ENCODE results near the gene DCAF6.

The DCAF6 gene

GRCh38 chr1:167957710-167958109 lies 21.2 kb downstream of the DCAF6 start:
- DNase-seq (ENCODE audit: low spot score): no peak

DNA sequence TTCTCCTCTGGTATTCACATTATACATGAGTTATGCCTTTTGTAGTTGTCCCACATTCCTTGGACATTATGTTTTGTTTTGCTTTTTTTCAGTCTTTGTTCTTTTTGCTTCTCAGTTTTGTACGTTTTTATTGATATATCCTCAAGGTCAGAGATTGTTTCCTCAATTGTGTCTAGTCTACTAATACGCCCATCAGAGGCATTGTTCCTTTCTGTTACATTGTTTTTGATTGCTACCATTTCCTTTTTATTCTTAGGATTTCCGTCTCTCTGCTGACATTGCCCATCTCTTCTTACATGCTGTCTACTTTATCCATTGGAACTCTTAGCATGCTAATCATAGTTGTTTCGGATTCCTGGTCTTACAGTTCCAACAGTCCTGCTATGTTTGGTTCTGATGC lies 28.2 kb downstream of the DCAF6 start:
- no peak for DNase-seq (ENCODE audit: low spot score)

DNA sequence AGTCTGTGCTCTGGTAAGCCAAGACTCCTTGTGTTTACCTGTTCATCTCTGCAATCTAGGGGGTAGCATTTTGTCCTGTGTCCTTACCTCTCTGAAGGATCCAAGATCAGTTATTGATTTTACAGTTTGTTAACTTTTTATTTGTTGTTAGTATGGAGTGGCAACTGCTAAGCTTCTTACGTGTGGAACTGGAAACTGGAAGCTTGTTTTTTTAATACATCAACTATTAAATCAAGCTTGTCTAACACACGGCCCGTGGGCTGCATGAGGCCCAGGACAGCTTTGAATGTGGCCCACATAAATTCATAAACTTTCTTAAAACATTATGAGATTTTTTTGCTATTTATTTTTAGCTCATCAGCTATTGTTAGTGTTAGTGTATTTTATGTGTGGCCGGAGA lies 29.6 kb downstream of the DCAF6 start:
- DNase-seq (ENCODE audit: low spot score): no peak

DNA sequence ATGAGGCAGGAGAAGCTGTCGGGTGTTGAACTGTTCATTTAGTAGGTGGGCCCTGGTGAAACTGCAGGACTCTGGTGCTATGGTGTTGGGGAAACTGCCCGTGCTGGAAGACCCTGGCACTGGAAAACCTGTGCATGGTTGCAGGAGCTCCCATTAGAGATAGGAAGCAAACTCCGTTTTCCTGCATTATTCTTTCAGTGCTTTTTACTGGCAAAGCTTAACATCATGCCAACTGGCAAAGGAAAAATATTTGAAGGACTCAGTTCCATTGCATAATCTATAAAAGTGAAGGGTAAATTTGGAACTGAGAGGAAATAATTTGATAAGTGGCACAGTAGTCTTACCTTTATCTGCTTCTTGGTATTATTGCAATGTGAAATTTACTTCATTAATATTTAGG lies 32.1 kb downstream of the DCAF6 start:
- DNase-seq (ENCODE audit: low spot score): no peak

- DNase-seq (ENCODE audit: low spot score): no peak
These were observed 37.3 kb downstream of the DCAF6 start for GRCh38 chr1:167973832-167974231.

DNA sequence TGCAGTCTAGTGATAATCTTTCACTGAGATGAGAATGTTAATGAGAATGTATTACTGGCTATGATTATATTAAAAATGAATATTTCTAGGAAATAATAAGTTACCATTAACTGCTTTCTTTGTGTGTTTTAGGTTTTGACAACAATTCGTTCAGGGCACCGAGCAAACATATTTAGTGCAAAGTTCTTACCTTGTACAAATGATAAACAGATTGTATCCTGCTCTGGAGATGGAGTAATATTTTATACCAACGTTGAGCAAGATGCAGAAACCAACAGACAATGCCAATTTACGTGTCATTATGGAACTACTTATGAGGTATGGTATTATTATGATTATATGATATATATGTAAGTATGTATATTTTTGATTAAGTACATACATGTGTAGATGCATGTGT lies 38.2 kb downstream of the DCAF6 start:
- DNase-seq (ENCODE audit: low spot score): no peak

GRCh38 chr1:167977245-167977644 lies 40.8 kb downstream of the DCAF6 start:
- DNase-seq (ENCODE audit: low spot score): no peak

DNA sequence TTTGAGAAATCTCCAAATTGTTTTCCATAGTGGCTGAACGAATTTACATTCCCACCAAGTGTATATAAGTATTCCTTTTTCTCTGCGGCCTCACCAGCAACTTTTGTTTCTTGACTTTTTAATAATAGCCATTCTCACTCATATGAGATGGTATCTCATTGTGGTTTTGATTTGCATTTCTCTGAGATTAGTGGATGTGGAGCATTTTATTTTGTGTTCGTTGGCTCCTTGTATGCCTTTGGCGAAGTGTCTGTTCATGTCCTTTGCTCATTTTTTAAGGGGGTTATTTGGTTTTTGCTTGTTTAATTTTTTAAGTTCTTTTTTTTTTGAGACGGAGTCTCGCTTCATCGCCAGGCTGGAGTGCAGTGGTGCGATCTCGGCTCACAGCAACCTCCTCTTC lies 45.5 kb downstream of the DCAF6 start:
- DNase-seq (ENCODE audit: low spot score): no peak

DNA sequence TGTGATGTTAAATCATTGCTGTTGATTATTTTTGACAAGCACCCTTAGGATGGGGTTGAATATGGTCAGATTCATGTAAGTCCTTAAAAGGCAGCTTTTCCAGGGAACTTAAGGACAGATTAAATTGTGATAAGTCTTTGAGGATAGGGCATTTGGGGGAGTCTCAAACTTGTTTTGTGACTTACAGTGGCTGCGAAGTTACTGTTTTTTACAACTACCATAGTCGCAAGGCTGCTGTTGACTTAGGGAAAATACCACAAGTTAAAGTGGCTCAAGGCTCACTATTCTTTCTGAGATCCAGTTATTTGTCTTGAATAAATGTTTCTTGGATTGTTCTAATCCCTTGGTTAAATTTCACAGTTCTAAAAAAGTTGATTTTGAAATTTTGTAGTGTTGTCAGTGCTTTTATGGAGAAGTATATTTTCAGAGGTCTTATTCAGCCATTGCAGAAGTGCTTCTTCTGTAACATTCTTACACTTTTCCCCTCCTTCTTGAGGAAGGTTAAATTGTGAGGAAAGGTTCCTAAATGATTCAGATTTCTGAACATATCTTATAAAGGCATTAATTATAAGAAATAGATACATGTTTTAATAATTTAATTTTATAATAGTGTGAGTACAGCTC lies 47.4 kb downstream of the DCAF6 start:
- DNase-seq (ENCODE audit: low spot score): no peak

DNA sequence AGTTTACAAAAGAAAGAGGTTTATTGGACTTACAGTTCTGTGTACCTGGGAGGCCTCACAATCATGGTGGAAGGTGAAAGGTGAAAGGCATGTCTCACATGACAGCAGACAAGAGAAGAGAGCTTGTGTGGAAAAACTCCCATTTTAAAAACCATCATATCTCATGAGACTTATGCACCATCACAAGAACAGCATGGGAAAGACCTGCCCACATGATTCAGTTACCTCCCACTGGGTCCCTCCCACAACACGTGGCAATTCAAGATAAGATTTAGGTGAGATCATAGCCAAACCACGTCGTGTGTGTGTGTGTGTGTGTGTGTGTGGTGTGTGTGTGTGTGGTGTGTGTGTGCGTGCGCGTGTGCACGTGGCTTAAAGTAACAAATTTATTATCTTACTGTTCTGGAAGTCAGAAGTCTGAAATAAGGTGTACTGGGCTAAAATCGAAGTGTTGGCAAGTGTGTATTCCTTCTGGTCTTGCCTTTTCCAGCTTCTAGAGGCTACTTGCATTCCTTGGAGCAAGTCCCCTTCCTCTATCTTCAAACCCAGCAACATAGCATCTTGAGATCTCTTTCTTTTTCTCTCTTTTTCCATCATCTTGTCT lies 48.5 kb downstream of the DCAF6 start:
- DNase-seq (ENCODE audit: low spot score): no peak

- DNase-seq (ENCODE audit: low spot score): no peak
These were observed 50.7 kb downstream of the DCAF6 start for GRCh38 chr1:167987174-167987573.

- no peak for DNase-seq (ENCODE audit: low spot score)
These were observed 55.1 kb downstream of the DCAF6 start for GRCh38 chr1:167991546-167991945.

- DNase-seq (ENCODE audit: low spot score): no peak
These were observed 57.2 kb downstream of the DCAF6 start for GRCh38 chr1:167993720-167994119.

DNA sequence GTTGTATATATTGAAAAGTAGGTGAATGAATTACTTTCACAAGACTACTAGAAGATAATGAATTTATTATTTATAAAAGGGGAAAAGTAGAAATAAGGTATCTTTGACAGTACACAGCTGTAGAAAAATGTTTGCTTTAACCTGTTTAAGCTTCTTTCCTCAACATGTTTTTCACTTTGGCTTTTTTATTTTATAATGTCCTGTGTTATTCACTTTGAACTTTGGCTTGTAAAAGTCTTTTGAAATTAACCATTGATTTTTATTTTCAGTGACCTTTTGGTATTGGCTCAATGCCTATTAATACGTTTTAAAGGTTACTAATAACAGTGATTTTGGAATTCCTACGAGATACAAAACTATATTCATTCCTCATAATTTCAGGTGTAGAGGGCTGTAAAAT lies 58.1 kb downstream of the DCAF6 start:
- DNase-seq (ENCODE audit: low spot score): no peak

DNA sequence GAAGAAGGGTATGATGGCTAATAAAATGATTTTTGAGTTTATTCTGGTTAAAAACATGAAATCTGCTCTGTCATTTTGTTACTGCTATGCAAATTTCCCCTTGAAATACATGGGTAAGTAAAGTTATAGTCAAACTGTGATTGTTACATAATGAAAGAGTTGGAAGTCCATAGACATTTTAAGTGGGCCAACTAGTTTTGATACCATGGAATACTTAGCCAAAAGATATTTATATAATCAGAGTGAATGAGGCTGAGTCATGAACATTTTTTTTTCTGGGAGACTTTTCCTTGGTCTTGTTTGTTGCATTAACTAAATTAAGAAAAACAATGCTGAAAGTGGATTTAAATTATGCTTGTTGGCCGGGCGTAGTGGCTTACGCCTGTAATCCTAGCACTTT lies 58.6 kb downstream of the DCAF6 start:
- DNase-seq (ENCODE audit: low spot score): no peak

- no peak for DNase-seq (ENCODE audit: low spot score)
These were observed 59.8 kb downstream of the DCAF6 start for GRCh38 chr1:167996266-167996665.

- no peak for DNase-seq (ENCODE audit: low spot score)
These were observed 60.6 kb downstream of the DCAF6 start for GRCh38 chr1:167997037-167997575.

DNA sequence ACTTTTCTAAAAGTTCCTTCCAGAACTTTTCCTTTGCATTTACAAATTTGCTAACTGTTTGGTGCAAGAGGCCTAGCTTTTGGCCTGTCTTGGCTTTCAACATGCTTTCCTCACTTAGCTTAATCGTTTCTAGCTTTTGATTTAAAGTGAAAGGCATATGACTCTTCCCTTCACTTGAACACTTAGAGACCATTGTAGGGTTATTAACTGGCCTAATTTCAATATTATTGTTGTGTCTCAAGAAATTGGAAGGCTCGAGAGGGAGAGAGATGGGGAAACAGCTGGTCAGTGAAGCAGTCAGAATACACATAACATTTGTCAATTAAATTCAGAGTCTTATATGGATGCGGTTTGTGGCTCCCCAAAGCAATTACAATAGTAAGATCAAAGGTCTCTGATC lies 63.4 kb downstream of the DCAF6 start:
- DNase-seq (ENCODE audit: low spot score): no peak

- no peak for DNase-seq (ENCODE audit: low spot score)
These were observed 64.2 kb downstream of the DCAF6 start for GRCh38 chr1:168000656-168001055.

DNA sequence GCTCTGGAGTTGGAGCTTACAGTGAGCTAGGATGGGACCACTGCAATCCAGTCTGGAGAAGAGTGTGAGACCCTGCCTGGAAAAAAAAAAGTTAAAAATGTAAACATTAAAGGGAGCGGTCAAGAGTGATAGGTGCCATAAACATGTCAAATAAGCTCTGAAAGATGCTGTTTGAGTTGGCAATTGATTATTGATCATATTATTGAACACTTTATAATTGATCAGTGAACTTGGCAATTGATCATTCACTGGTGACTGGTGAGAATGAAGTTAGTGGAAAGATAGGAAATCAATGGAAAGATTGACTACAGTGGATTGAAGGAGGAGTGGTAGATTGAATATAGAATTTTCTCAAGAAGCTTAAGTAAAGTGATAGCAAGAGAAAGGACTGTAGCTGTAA lies 64.7 kb downstream of the DCAF6 start:
- no peak for DNase-seq (ENCODE audit: low spot score)

DNA sequence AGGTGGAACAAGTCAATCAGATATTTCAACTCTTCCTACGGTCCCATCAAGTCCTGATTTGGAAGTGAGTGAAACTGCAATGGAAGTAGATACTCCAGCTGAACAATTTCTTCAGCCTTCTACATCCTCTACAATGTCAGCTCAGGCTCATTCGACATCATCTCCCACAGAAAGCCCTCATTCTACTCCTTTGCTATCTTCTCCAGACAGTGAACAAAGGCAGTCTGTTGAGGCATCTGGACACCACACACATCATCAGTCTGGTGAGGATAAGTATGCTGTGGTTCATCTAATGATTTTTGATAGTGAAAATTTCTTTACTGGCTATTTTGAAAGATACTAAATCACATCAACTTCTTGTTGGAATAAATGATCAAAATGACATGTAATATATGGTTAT lies 68.0 kb downstream of the DCAF6 start:
- no peak for DNase-seq (ENCODE audit: low spot score)

GRCh38 chr1:168005529-168005928 lies 69.0 kb downstream of the DCAF6 start:
- no peak for DNase-seq (ENCODE audit: low spot score)

- DNase-seq (ENCODE audit: low spot score): no peak
These were observed 71.2 kb downstream of the DCAF6 start for GRCh38 chr1:168007691-168008090.

DNA sequence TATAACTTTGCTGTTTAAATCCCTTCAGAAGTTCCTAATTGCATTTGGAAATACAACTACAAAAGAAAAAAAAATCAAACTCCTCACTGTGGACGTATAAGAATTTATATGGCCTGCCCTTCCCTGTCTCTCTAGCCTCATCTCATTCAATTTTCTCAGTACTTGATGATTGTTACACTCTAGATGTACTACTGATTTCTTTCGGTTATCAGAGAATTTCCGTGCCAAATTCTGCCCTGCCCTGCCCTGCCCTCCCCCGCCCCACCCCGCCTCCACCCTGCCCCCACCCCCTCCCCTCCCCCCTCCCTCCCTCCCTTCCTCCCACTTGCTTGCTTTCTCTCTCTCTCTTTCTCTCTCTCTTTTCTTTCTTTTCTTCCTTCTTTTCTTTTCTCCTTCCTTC lies 72.1 kb downstream of the DCAF6 start:
- no peak for DNase-seq (ENCODE audit: low spot score)

Data from LoVo (cell line).